Right atrium auricular region (tissue), 2 donors: Measurements from ENCODE around the gene USH1G. TPM values are rescaled to one million over a fixed set of nuclear protein-coding genes. Genes with fewer than 3 reads are reported as not detected.

Experiments
- DNase-seq: peaks from one replicate; pipeline ENCODE4 v3.0.0-alpha.2; 2019; ENCODE audit warnings: low spot score
- H3K27ac ChIP-seq, 2 donors: fragments of 200-600 bp; sonication (generic); 1 replicate in 1 of 2; 2 replicates in 1 of 2; pipeline ENCODE4 v1.5.1; 2016 to 2019
- H3K27me3 ChIP-seq, 2 donors: fragments of 200-600 bp; sonication (generic); one replicate each; pipeline versions ENCODE4 v1.5.1 to v1.6.0; 2017 to 2019
- H3K36me3 ChIP-seq: fragments of 200-600 bp; sonication (generic); one replicate; pipeline ENCODE4 v1.5.1; 2016
- H3K4me1 ChIP-seq, 2 donors: fragments of 200-600 bp; sonication (generic); one replicate each; pipeline versions ENCODE4 v1.5.1 to v1.6.0; 2017 to 2019
- H3K4me3 ChIP-seq, 2 donors: fragments of 200-600 bp; sonication (generic); 1 replicate in 1 of 2; 2 replicates in 1 of 2; pipeline ENCODE4 v1.5.1; 2017 to 2019; ENCODE audit warnings: mild to moderate bottlenecking in 1 of 2, moderate library complexity in 1 of 2
- H3K9me3 ChIP-seq, 2 donors: fragments of 200-600 bp; sonication (generic); one replicate each; pipeline ENCODE4 v1.5.1; 2019
- total RNA-seq, 2 donors: library from RNA; depleted of rRNA; stranded (reverse); fragments of >200 nt; gene quantifications; one replicate each; pipeline ENCODE4 v1.1.0, GENCODE V29; 2016
- TF ChIP-seq, protein P1 (sequence below), 2 donors: fragments of 200-600 bp; sonication (generic); IDR thresholded peaks; one replicate each; pipeline ENCODE4 v1.5.1; 2019; ENCODE audit warnings: antibody characterized with exemption in 2 of 2

Gene USH1G
- total RNA-seq, 2 donors from 2014 or later = 0.20 to 0.22 TPM

DNA sequence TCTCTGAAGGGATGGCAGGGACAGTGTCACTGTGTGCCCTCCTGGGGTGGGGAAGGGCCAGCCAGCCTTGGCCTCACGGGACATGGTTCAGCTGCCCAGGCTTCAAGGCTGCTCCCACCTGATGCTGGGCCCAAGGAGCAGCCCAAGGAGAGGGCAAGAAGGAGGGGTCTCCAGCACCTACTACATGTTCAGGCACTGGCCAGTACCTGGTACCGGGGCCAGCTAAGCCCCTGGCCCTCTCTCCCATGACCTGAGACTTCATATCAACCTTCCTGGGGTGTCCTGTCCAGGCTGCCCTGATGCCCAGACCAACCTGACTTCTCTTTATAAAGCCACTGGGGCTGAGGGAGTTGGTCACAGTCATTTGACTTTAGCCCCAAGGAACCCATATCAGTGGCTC, 1.3 kb downstream of the USH1G start:
- no peak overlapping the region for H3K4me3 ChIP-seq
- H3K27ac ChIP-seq = no peak overlapping the region
- H3K27me3 ChIP-seq = peaks cover 0 to 22% of the 10 kb centered on the region in 2 donors
- no peaks in the 10 kb centered on the region for H3K36me3 ChIP-seq
- H3K4me1 ChIP-seq = peaks cover 0 to 39% of the 10 kb centered on the region in 2 donors
- TF ChIP-seq, protein P1, sequence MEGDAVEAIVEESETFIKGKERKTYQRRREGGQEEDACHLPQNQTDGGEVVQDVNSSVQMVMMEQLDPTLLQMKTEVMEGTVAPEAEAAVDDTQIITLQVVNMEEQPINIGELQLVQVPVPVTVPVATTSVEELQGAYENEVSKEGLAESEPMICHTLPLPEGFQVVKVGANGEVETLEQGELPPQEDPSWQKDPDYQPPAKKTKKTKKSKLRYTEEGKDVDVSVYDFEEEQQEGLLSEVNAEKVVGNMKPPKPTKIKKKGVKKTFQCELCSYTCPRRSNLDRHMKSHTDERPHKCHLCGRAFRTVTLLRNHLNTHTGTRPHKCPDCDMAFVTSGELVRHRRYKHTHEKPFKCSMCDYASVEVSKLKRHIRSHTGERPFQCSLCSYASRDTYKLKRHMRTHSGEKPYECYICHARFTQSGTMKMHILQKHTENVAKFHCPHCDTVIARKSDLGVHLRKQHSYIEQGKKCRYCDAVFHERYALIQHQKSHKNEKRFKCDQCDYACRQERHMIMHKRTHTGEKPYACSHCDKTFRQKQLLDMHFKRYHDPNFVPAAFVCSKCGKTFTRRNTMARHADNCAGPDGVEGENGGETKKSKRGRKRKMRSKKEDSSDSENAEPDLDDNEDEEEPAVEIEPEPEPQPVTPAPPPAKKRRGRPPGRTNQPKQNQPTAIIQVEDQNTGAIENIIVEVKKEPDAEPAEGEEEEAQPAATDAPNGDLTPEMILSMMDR (IDR thresholded peaks at IDR 0.05) = no peak
- no peak for DNase-seq
- H3K9me3 ChIP-seq = no peaks in the 10 kb centered on the region

DNA sequence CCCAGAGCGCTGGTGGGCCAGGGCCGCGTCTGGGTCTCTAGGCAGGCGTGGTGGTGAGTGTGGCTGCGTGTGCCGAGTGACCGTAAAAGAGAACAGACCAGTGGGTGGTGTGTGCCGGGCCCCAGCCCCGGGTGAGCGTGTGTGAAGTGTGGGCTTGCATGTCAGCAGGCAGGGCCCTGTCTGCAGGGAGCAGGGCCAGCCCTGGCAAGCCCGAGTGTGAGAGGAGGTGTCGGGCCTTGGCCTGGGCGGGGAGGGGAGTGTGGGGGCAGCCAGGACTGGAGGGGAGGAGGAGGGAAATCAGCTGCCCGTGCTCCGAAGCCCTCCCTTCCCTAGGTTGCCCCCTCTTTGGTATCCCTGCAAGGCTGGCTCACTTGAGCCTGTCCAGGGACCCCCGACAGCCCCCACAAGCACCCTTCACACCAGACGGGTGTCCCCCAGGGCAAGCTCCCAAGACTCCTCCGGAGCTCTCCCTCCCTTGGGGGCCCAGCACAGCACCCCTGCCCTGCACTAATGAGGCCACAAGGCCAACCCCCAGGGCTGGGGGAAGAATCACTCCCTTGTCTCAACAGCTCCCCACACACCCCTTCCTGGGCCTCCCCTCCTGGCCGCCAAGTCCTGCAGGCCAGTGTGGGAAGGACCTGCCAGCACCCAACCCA, 1.9 kb downstream of the USH1G start:
- no peak for DNase-seq
- Histone ChIP-seq H3K9me3 (no peaks in the 10 kb centered on the region), H3K27me3 (peaks cover 0 to 22% of the 10 kb centered on the region in 2 donors), H3K36me3 (no peaks in the 10 kb centered on the region), H3K4me3 (no peak overlapping the region), H3K4me1 (peaks cover 0 to 39% of the 10 kb centered on the region in 2 donors), H3K27ac (no peak overlapping the region)
- TF ChIP-seq, protein P1 (IDR thresholded peaks at IDR 0.05) = no peak

DNA sequence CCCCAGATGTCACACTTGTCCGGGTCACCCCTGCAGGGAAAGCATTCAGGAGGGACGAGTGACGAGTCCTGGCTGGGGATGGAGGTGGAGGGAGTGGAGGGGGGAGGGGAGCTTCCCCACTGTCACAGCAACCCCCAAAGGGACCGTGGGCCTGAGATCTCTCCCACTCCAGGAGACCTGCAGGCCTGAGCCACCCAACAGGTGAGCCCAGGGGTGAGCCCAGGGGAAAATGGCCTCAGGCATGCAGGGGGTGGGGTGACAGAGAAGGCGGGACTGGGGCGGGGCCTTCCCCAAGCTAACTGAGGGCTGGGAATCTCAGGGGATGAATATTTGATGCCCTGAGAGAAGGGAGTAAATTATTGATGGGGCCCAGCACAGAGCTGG, 2.4 kb downstream of the USH1G start:
- DNase-seq = no peak
- TF ChIP-seq, protein P1 (IDR thresholded peaks at IDR 0.05) = no peak
- no peaks in the 10 kb centered on the region for H3K36me3 ChIP-seq
- no peak overlapping the region for H3K27ac ChIP-seq
- peaks cover 0 to 39% of the 10 kb centered on the region in 2 donors for H3K4me1 ChIP-seq
- H3K4me3 ChIP-seq = no peak overlapping the region
- no peaks in the 10 kb centered on the region for H3K9me3 ChIP-seq
- H3K27me3 ChIP-seq = peaks cover 0 to 22% of the 10 kb centered on the region in 2 donors

DNA sequence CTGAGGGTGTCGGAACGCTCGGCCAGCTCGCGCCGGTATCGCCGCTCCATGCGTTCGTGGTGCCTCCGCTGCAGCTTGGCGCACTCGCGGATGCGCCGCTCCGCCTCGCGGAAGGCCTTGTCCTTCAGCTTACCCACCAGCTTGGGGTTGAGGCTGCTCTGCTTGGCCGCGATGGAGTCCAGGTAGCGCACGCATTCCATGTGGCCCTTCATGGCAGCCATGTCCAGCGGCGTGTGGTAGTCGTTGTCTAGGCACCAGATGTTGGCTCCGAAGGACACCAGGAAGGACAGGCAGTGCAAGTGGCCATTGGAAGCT, 2.8 kb downstream of the USH1G start:
- Histone ChIP-seq H3K4me3 (no peak overlapping the region), H3K27me3 (peaks cover 0 to 20% of the 10 kb centered on the region in 2 donors), H3K9me3 (no peaks in the 10 kb centered on the region), H3K27ac (no peak overlapping the region), H3K36me3 (no peaks in the 10 kb centered on the region), H3K4me1 (peaks cover 0 to 39% of the 10 kb centered on the region in 2 donors)
- TF ChIP-seq, protein P1 (IDR thresholded peaks at IDR 0.05) = no peak
- DNase-seq = no peak

DNA sequence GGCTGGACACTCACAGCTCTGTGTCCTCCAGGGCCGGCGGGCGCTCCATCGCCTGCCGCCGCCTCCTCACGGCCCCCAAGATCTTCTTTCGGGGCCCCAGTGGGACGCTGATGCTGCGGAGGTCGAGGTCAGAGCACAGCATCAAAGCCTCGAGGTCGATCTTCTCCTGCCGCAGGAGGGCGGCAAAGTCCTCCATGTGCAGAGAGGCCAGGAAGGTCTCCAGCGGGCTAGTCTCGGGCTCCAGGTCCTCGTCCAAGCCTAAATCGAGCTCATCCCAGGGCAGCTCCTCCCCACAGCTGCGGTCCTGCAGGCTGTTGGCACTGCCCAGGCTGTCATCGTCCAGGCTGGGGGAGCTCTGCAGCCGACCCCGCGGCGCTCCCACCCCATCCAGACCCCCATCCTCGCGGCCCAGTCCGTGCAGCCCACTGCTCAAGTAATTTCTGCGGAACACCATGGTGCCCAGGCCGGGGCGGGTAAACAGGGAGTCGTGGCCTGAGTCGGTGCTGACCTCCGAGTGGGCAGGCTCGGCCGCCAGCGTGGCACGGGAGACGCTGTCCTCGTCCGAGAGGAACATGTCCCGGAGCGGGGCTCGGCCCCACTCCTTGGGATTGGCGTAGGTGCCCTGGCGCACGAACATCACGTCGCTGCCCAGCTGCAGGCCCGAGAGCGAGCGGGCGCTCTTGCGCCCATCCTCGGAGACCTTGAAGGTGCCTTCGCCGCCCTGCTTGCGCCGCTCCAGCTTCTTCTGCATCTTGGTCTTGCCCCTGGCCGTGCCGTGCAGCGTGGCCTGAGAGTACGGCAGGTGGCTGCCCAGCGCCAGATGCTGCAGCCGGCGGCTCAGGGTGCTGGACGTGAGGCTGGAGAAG, 3.4 kb downstream of the USH1G start:
- H3K27me3 ChIP-seq = peaks cover 0 to 15% of the 10 kb centered on the region in 2 donors
- TF ChIP-seq, protein P1 (IDR thresholded peaks at IDR 0.05) = no peak
- H3K4me1 ChIP-seq = peaks cover 0 to 37% of the 10 kb centered on the region in 2 donors
- no peak overlapping the region for H3K27ac ChIP-seq
- DNase-seq = no peak
- no peak overlapping the region for H3K4me3 ChIP-seq
- H3K36me3 ChIP-seq = no peaks in the 10 kb centered on the region
- H3K9me3 ChIP-seq = no peaks in the 10 kb centered on the region
